Activated CD4-positive, CD25-positive, alpha-beta regulatory T cell (primary cell): Measurements from ENCODE around the gene GRIK4.

ENCODE experiments used
- DNase-seq, 4 experiments: peaks; one replicate each; lab custom pipeline; 2025; lab: John Stamatoyannopoulos, UW

The GRIK4 gene

DNA sequence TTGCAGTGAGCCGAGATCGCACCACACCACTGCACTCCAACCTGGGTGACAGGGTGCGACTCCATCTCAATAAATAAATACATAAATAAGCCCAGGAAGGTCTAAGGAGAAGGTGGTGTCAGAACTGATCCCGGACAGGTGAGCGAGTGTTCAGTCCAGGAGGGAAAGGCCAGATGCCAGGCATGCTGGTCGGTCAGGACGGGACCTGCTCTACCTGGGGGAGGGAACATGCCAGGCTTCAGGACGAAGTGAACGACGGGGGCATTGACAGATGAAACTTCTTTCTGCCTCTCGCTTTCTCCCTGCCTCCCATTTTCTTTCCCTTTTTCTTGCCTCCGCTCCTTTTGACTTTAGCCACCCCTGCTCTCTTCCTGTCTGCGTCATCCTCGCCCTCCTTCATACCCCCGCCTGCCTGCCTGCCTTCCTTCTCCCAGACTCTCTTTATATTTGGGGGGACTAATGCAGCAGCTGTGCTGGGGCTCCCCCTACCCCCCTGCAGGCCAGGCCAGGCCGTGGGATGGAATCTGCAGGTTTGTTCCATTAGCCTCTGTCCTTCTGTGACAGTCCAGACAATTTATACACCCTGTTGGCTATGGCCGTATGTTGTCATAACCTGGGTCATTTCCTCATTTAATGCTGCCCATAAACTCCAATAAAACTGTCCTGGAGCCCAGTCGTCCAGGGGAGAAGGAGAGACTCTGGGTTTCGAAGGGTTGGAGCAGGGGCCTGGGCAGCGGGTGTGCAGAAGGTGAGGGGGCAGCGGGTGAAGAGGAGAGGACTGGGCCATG is 303.2 kb downstream of the GRIK4 start:
- no peak for DNase-seq

GRCh38 chr11:120815319-120816100 is 304.0 kb downstream of the GRIK4 start:
- no peak for DNase-seq

DNA sequence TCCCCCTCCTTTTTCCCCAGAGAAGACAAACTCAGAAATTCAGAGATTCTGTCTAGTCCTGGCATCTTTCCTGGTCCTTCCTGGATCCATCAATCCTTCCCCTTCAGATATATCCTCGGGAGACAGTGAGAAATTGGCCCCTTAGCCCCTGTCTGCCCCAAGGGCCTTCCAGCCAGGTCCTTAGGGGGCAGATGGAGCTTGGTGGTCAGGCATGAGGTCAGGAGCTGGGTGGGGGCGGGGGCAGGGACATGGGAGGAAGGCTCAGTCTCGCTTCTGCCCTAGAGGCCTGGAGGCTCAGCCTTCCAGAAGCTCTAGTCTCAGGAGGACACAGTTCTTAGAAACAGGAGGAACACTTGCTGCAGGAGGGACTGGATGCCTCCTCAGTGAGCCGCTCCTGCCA is 304.6 kb downstream of the GRIK4 start:
- DNase-seq, result no peak

DNA sequence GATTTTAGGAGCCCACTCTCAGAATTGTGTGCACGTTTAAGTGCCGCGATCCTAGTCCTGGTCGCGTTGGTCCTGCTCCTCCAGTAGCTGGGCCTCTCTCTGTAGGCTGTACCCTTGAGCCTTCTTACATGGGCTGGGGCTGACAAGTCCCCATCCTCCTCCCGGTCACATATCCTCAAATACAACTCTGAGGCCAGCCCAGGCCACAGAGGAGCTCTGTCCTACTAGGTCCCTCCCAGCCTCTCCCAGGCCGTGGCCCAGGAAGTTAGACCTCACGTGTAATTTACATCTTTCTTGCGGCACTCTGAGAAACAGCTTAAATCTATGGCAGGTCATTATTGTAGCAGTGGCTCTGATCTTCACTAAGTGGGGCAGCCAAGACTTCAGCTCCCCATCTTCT is 305.2 kb downstream of the GRIK4 start:
- DNase-seq, result no peak

- no peak for DNase-seq
Observed at GRCh38 chr11:120817158-120817557, 305.6 kb downstream of the GRIK4 start.

GRCh38 chr11:120818097-120818496 is 306.5 kb downstream of the GRIK4 start:
- no peak for DNase-seq

DNA sequence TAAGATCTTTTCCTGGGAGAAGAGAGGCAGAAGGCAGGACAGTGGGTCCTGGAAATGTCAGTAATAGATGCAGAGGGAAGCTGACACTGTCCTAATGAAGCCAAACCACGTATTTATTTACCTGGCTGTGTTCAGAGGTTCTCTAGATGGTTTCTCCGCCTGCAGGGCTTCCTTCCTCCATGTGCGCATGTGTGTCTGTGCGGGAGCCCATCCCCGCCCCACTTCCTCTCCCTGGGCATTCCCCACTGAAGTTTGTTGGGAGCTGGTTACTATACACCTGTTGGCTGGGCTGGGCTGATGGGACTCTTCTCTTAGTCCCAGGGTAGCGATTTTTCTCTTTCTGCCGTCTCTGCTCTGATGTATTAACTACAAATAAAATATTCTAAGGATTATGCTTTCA is 307.5 kb downstream of the GRIK4 start:
- DNase-seq, result no peak

DNA sequence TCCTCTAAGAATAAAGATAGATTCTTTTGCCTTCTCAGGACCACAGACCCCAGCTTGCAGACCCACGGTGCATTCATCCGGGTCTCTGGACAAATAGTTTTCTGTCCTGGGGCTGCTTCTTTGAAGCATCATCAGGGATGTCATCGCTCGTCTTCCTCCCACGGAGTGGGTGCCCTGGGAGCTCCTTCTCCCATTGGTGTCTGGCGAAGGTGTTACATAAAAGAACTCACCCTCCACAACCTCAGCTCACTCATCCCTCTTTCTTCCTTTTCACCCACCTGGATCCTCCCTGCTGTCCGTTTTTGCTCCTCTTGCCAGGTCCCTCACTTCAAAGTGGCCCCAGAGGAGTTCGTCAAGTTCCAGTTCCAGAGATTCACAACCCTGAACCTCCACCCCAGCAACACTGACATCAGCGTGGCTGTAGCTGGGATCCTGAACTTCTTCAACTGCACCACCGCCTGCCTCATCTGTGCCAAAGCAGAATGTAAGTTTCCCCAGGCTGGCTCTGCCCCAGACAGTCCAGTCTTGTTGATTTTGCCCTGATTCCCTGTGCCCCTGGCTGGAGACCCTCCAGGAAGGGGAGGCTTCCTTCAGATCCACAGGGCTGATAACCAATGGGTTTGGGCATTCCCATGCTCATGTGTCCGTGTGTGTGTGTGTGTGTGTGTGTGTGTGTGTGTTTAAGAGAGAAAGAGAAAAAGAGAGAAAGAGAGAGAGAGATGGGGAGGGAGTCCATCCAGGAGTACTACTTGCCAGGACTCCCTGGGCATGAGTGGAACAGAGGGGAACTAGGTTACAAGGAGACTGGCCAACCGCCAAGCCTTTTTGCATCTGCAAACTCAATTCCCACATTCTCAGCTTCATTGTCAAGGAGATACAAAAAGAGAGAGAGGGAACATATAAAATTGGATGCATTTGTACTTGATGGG is 308.2 kb downstream of the GRIK4 start:
- no peak for DNase-seq

- DNase-seq, result no peak
Observed at GRCh38 chr11:120823159-120823558, 311.6 kb downstream of the GRIK4 start.

- no peak for DNase-seq
Observed at GRCh38 chr11:120824242-120824641, 312.7 kb downstream of the GRIK4 start.

- DNase-seq, result no peak
Observed at GRCh38 chr11:120827198-120827597, 315.6 kb downstream of the GRIK4 start.

DNA sequence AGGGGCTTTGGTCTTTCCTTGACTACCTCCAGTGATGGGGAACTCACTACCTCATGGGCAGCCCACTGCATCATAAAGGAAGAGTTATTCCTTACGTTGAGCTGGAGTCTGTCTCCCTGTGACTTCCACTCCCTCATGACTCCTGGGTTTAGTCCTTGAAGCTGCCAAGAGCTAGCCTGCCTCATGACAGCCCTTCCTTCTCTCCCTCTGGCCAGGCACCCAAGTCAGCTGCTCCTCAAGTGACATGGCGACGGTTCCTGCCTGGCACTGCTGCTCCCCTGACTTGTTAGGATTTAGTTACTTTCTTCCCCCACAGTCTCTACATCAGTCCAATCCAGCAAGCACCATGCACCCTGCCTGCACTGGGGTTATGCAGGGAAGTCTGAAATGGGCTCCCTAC is 316.3 kb downstream of the GRIK4 start:
- no peak for DNase-seq

- DNase-seq, result no peak
Observed at GRCh38 chr11:120828847-120829246, 317.3 kb downstream of the GRIK4 start.

GRCh38 chr11:120830085-120830620 is 318.6 kb downstream of the GRIK4 start:
- DNase-seq, result no peak

GRCh38 chr11:120832481-120833238 is 321.1 kb downstream of the GRIK4 start:
- DNase-seq, result no peak

DNA sequence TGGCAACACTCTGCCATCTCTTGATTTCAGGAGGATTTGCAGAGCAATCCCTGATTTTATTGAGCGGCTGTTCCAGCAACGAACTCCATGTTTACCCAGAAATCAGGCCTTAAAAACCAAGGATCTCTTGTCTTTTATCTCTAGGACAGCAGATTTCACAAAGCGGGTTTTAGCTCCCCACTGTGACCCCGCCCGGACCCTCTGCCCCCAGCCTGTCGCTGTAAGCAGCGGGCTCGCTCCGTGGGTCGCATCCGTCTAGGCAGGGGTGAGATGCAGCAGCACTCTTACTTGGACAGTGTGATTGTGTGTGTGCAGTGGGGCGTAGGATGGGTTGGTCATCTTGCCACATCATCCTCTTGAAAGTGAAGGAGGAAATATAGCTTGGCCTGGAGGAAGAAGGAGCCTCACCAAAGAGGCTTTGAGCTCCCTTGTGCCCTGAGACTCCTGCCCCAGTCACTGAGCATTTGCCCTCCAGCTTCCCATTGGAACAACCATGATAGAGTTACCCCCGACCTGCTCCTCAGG is 323.2 kb downstream of the GRIK4 start:
- no peak for DNase-seq

DNA sequence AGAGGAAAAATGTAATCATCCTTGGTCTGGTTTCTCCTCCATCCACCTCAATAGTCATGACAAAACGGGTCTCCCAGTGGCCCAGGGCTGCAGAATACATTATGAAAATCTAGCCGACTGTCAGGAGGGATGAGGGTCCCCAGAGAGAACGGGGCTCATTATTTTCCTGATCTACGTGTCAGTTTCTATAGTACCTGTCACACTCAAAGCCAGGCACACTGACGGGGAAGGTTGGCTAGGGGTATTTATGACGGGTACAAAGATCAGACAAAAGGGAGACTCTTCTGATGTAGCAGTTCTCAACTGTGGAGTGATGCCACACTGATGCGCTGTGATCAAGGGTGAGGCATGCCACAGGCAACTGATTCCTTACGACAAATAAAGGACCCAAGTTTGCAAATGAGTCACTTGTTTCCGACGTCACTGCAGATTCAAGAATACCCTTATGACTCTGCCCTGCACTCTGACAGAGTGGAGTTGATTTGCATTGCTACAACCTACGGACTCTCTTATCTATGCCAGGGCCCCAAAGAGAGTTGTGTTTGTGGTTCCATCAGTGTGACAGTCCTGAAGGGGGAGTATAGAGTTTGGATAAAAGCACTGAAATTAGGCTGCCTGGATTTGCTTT is 324.2 kb downstream of the GRIK4 start:
- no peak for DNase-seq

GRCh38 chr11:120837696-120838095 is 326.1 kb downstream of the GRIK4 start:
- DNase-seq, result no peak

GRCh38 chr11:120839201-120839600 is 327.7 kb downstream of the GRIK4 start:
- DNase-seq, result no peak

- no peak for DNase-seq
Observed at GRCh38 chr11:120839846-120840402, 328.4 kb downstream of the GRIK4 start.
